Tibial nerve (tissue), 4 donors: Measurements from ENCODE around the gene CDYL.

ENCODE experiments used
- CTCF ChIP-seq, 5 experiments: fragments of 200-600 bp in 3 of 5; fragments of 450-650 bp in 2 of 5; sonication (generic) in 3 of 5; IDR thresholded peaks; one replicate each; pipeline ENCODE4 v1.5.1; 2016 to 2019; ENCODE audit warnings: antibody characterized with exemption in 5 of 5, mild to moderate bottlenecking in 3 of 5, moderate library complexity in 2 of 5
- EP300 ChIP-seq, 2 donors: sonication (generic); formaldehyde crosslinking; IDR thresholded peaks; one replicate each; pipeline ENCODE4 v1.6.1; 2017; ENCODE audit warnings: antibody characterized with exemption in 2 of 2, mild to moderate bottlenecking in 1 of 2
- POLR2A ChIP-seq, 2 donors: fragments of 450-650 bp; IDR thresholded peaks; one replicate each; pipeline ENCODE4 v1.6.1; 2017; ENCODE audit warnings: antibody characterized with exemption in 2 of 2, mild to moderate bottlenecking in 2 of 2, moderate library complexity in 2 of 2

GRCh38 chr6:4801491-4802110, 25.4 kb downstream of the CDYL start:
- TF ChIP-seq EP300 (IDR thresholded peaks at IDR 0.05) (no peak), CTCF (IDR thresholded peaks at IDR 0.05) (no peak), POLR2A (IDR thresholded peaks at IDR 0.05) (no peak)
